HG03097 (cell line): Measurements from ENCODE around the gene POTEG.
"Not testable (repeated sequence)": the region's sequence is repeated elsewhere in the genome, so short reads cannot be mapped to it uniquely, and the experiment has no call there.

Experiments used
- ATAC-seq: cut with Tn5 transposase; IDR thresholded peaks from one replicate; pipeline ENCODE4 v1.9.1; 2021; ENCODE audit not compliant: unreplicated experiment, low FRiP score

Gene POTEG

DNA sequence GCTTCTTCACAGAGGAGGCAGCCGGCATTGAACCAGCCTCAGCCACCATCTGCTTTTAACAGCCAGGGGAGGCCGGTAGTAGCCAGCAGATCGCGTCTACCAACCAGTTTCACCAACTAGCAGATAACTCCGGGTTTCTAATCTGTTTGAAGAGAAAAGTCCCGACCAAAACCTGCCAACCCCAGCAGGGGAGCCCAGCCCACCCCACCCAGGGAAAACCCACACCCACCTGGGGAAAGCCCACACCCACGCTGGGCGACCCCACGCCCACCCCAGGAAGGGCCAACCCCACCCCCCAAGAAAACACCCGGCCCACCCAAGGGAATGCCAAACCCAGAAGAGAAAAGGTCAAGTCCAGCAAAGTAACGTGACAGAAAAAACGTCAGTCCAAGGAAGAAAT, at the start of gene POTEG:
POTEG (minus strand) TSS at position 101 of the 400 bp plus-strand sequence; CDS start at position 49, 52 bp downstream.
- ATAC-seq, result not testable (repeated sequence)

- ATAC-seq, result not testable (repeated sequence)
These were observed 48.0 kb upstream of the POTEG start for GRCh38 chr14:19482093-19482492.

- not testable (repeated sequence) for ATAC-seq
These were observed 47.3 kb upstream of the POTEG start for GRCh38 chr14:19481421-19481820.

- not testable (repeated sequence) for ATAC-seq
These were observed 46.4 kb upstream of the POTEG start for GRCh38 chr14:19480491-19480890.

DNA sequence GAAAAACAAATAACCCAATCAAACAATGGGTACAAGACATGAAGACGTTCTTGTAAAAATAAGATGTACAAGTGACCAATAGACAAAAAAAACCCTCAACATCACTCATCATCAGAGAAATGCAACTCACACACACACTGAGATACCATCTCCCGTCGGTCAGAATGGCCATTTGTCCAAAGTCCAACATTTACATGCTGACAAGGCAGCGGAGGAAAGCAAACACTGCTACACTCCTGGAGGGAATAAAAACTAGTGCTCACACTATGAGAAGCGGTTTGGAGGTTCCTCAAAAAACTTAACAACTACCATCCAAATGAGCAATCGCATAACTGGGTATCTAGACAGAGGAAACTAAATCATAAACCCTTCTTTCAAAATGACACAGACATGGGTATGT, 11.6 kb upstream of the POTEG start:
- not testable (repeated sequence) for ATAC-seq

DNA sequence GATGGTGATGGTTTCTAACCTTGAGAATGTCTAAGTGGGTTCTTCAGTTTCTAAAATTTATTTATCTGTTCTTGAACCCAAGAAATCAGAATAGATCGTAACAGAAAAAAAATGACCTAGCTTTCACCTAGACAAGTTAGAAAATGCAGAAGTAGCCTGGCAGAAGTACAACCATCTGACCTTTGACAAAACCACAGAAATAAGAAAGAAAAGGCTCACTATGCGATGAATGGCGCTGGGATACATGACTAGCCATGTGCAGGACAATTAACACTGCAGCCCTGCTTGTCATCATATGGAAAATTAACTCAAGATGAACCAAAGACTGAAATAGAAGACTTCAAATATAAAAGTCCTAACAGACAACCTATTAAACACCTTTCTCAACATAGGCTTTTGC, 5.7 kb upstream of the POTEG start:
- ATAC-seq, result not testable (repeated sequence)

DNA sequence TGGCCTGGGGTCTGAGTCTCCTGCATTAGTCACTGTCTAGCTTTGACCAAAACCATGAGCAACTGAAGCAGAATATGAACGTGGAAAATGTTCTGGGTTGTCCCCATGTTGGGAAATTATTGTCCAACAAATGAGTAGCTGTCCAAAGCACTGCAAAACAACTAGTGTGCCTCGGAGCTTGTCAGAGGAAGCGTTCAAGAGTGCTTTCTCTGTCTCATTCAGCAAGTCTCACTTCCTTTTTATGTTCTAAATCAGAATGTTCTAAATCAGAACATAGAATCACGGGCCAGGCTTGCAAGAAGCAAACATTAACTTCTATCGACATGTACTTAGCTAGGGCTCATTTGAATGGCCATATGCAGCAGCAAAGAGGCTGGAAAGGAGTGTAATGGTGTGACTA, 5.1 kb upstream of the POTEG start:
- ATAC-seq, result not testable (repeated sequence)

GRCh38 chr14:19437126-19437443, 2.9 kb upstream of the POTEG start:
- not testable (repeated sequence) for ATAC-seq

- not testable (repeated sequence) for ATAC-seq
These were observed 2.4 kb upstream of the POTEG start for GRCh38 chr14:19436311-19437125.

DNA sequence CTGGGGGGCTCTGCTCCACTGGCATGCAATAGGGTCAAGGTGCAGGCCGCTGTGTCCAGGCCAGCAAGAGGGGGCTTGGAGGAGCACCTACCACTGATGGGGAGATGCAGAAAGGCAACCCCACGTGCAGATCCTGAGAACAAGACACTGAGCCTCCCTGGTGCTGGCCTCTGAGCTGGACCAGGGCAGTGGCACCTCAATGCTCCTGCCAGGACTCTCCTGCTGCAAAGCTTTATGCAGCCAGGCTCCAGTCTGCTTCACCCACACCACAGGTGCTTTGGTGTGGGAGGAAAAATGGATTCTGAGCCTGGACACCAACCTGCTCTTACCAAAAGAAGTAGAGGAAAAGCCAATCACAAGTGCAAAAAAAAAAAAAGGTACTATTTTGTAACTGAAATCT, 1.7 kb upstream of the POTEG start:
- not testable (repeated sequence) for ATAC-seq

GRCh38 chr14:19434891-19435290, 750 bp upstream of the POTEG start:
- not testable (repeated sequence) for ATAC-seq

DNA sequence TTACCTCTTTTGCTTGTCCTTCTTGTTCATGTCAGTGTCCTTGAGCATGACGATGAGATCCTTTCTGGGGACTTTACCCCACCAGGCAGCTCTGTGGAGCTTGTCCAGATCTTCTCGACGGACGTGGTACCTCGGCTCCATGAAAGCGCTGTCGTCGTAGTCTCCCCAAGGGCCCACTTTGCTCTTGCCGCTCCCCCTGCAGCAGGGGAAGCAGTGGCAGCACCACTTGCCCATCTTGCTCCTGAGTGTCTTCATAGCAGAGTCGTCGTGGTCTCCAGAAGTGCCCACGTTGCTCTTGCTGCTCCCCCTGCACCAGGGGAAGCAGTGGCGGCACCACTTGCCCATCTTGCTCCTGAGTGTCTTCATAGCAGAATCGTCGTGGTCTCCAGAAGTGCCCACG, 376 bp downstream of the POTEG start:
- ATAC-seq, result not testable (repeated sequence)

DNA sequence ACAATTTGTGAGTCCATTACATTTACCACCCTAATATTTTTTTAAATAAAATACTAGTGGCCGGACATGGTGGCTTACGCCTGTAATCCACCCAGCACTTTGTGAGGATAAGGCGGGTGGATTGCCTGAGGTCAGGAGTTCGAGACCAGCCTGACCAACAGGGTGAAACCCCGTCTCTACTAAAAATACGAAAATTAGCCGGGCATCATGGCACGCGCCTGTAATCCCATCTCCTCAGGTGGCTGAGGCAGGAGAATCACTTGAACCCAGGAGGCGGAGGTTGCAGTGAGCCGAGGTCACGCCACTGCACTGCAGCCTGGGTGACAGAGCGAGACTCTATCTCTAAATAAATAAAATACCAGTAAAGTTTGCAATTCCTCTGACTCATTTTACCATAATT, 25.6 kb downstream of the POTEG start:
- not testable (repeated sequence) for ATAC-seq

GRCh38 chr14:19402097-19402496, 32.0 kb downstream of the POTEG start:
- not testable (repeated sequence) for ATAC-seq

GRCh38 chr14:19394727-19395126, 39.4 kb downstream of the POTEG start:
- not testable (repeated sequence) for ATAC-seq

DNA sequence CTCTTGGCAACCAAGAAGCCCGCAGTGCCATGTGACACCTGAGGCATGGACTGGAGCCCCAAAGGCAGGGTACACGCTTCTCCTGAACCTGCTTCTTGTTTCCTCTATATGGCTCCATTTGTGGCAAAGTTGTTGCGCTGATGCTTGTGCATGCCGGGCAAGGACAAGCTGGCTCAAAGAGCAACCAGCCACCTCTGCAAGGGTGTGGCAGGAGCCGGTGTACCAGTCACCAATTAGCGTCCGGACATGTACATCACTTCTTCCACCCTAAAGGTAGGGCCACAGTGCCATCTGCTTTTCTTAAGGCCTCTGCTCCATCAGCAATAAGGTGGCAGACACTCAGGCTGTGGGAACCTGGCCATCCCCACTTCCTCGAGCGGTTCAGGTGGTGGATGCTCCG, 43.9 kb downstream of the POTEG start:
- not testable (repeated sequence) for ATAC-seq

DNA sequence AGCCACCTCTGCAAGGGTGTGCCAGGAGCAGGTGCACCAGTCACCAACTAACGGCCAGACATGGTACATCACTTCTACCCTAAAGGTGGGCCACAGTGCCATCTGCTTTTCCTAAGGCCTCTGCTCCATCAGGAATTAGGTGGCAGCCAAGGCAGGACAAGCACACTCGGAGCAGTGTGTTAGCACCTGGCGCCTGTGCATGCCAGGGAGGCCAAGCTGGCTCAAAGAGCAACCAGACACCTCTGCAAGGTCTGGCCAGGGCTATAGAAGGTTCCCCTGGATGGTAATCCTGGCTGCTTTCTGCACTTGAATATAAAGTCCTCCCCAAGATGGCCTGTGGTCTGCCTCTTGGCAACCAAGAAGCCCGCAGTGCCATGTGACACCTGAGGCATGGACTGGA, 45.4 kb downstream of the POTEG start:
- not testable (repeated sequence) for ATAC-seq

- not testable (repeated sequence) for ATAC-seq
These were observed 47.1 kb downstream of the POTEG start for GRCh38 chr14:19386996-19387395.

DNA sequence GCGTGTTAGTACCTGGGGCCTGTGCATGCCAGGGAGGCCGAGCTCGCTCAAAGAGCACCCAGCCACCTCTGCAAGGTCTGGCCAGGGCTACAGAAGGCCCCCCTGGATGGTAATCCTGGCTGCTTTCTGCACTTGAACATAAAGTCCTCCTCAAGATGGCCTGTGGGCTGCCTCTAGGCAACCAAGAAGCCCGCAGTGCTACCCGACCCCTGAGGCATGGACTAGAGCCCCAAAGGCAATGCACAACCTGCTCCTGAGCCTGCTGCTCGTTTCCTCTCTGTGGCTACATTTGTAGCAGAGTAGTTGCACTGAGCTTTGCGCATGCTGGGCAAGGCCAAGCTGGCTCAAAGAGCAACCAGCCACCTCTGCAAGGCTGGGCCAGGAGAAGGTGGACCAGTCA, 47.8 kb downstream of the POTEG start:
- ATAC-seq, result not testable (repeated sequence)

- not testable (repeated sequence) for ATAC-seq
These were observed 49.9 kb downstream of the POTEG start for GRCh38 chr14:19384088-19384781.

GRCh38 chr14:19383008-19383584, 51.0 kb downstream of the POTEG start:
- not testable (repeated sequence) for ATAC-seq
